GM23338 (cell line): ENCODE measurements around the gene SPATA2L.

Experiments used
- CREB1 ChIP-seq: fragments of 250-450 bp; sonication (Bioruptor Pico); IDR thresholded peaks from 2 replicates; pipeline ENCODE4 v1.5.0; 2020; ENCODE audit warnings: low read depth, mild to moderate bottlenecking, moderate library complexity
- EZH2 ChIP-seq: fragments of 200-600 bp; sonication (generic); IDR thresholded peaks from one replicate; pipeline ENCODE4 v1.8.0; 2017; ENCODE audit warnings: antibody characterized with exemption, mild to moderate bottlenecking, low read depth; ENCODE audit not compliant: unreplicated experiment
- EZH2phosphoT487 ChIP-seq: fragments of 200-600 bp; sonication (generic); IDR thresholded peaks from one replicate; pipeline ENCODE4 v1.8.1; 2018; ENCODE audit warnings: antibody characterized with exemption; ENCODE audit not compliant: unreplicated experiment
- JUNB ChIP-seq: IDR thresholded peaks from one replicate; pipeline ENCODE4 v1.6.1; 2016; ENCODE audit warnings: antibody characterized with exemption; ENCODE audit not compliant: unreplicated experiment
- NANOG ChIP-seq: IDR thresholded peaks from 2 replicates; pipeline ENCODE4 v1.6.1; 2016; ENCODE audit warnings: antibody characterized with exemption, borderline replicate concordance
- POLR2AphosphoS5 ChIP-seq: IDR thresholded peaks from 2 replicates; pipeline ENCODE4 v1.6.1; 2016; ENCODE audit warnings: antibody characterized with exemption, low read depth
- REST ChIP-seq: IDR thresholded peaks from one replicate; pipeline ENCODE4 v1.6.1; 2018; ENCODE audit warnings: antibody characterized with exemption; ENCODE audit not compliant: unreplicated experiment
- STAT1 ChIP-seq: IDR thresholded peaks from one replicate; pipeline ENCODE4 v1.6.1; 2016; ENCODE audit warnings: antibody characterized with exemption; ENCODE audit not compliant: unreplicated experiment
- ZNF114 ChIP-seq: fragments of 250-450 bp; sonication (Bioruptor Pico); IDR thresholded peaks from 2 replicates; pipeline ENCODE4 v1.5.0; 2020; ENCODE audit warnings: mild to moderate bottlenecking, moderate library complexity
- TF ChIP-seq, protein P1 (sequence below), 2 experiments: fragments of 200-600 bp in 1 of 2; sonication (generic) in 1 of 2; conservative IDR thresholded peaks; 2 replicates each; pipeline versions ENCODE4 v1.5.1 to v1.6.1; 2016 to 2017; ENCODE audit warnings: antibody characterized with exemption in 2 of 2, low read depth in 2 of 2, mild to moderate bottlenecking in 2 of 2, moderate library complexity in 1 of 2
- TF ChIP-seq, protein P2 (sequence below): IDR thresholded peaks from 2 replicates; pipeline ENCODE4 v1.6.1; 2016; ENCODE audit warnings: antibody characterized with exemption
- TF ChIP-seq, protein P3 (sequence below): fragments of 250-450 bp; sonication (Bioruptor Pico); IDR thresholded peaks from 2 replicates; pipeline ENCODE4 v1.5.0; 2020; ENCODE audit warnings: mild to moderate bottlenecking, moderate library complexity

DNA sequence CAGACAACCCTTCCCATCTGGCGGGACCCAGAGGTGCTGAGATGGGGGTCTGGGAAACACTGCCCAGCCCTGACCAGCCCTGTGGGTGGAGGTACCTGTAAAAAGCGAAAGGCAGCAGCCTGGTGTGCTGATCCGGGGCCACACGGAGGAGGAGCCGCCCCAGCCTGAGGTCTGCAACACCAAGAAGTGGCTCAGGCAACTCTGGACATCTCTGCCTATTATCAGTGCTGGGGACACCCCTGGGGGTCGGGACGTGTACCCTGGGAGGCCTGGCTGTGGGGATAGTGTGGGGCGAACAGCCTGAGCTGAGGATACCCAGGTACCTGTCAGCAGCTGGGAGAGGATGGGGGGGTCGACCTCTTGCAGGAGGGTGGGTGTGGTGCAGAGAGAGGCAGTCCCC, 37.9 kb upstream of the SPATA2L start:
- no peak for TF ChIP-seq POLR2AphosphoS5
- TF ChIP-seq EZH2: no peak
- TF ChIP-seq REST: no peak
- TF ChIP-seq EZH2phosphoT487: no peak
- TF ChIP-seq, protein P1, sequence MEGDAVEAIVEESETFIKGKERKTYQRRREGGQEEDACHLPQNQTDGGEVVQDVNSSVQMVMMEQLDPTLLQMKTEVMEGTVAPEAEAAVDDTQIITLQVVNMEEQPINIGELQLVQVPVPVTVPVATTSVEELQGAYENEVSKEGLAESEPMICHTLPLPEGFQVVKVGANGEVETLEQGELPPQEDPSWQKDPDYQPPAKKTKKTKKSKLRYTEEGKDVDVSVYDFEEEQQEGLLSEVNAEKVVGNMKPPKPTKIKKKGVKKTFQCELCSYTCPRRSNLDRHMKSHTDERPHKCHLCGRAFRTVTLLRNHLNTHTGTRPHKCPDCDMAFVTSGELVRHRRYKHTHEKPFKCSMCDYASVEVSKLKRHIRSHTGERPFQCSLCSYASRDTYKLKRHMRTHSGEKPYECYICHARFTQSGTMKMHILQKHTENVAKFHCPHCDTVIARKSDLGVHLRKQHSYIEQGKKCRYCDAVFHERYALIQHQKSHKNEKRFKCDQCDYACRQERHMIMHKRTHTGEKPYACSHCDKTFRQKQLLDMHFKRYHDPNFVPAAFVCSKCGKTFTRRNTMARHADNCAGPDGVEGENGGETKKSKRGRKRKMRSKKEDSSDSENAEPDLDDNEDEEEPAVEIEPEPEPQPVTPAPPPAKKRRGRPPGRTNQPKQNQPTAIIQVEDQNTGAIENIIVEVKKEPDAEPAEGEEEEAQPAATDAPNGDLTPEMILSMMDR (conservative IDR thresholded peaks at IDR 0.05; ENCODE audit: low read depth in 2 of 2): no peak
- TF ChIP-seq, protein P2, sequence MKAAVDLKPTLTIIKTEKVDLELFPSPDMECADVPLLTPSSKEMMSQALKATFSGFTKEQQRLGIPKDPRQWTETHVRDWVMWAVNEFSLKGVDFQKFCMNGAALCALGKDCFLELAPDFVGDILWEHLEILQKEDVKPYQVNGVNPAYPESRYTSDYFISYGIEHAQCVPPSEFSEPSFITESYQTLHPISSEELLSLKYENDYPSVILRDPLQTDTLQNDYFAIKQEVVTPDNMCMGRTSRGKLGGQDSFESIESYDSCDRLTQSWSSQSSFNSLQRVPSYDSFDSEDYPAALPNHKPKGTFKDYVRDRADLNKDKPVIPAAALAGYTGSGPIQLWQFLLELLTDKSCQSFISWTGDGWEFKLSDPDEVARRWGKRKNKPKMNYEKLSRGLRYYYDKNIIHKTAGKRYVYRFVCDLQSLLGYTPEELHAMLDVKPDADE: no peak
- no peak for TF ChIP-seq ZNF114 (CRISPR knock-in tag)
- TF ChIP-seq, protein P3, sequence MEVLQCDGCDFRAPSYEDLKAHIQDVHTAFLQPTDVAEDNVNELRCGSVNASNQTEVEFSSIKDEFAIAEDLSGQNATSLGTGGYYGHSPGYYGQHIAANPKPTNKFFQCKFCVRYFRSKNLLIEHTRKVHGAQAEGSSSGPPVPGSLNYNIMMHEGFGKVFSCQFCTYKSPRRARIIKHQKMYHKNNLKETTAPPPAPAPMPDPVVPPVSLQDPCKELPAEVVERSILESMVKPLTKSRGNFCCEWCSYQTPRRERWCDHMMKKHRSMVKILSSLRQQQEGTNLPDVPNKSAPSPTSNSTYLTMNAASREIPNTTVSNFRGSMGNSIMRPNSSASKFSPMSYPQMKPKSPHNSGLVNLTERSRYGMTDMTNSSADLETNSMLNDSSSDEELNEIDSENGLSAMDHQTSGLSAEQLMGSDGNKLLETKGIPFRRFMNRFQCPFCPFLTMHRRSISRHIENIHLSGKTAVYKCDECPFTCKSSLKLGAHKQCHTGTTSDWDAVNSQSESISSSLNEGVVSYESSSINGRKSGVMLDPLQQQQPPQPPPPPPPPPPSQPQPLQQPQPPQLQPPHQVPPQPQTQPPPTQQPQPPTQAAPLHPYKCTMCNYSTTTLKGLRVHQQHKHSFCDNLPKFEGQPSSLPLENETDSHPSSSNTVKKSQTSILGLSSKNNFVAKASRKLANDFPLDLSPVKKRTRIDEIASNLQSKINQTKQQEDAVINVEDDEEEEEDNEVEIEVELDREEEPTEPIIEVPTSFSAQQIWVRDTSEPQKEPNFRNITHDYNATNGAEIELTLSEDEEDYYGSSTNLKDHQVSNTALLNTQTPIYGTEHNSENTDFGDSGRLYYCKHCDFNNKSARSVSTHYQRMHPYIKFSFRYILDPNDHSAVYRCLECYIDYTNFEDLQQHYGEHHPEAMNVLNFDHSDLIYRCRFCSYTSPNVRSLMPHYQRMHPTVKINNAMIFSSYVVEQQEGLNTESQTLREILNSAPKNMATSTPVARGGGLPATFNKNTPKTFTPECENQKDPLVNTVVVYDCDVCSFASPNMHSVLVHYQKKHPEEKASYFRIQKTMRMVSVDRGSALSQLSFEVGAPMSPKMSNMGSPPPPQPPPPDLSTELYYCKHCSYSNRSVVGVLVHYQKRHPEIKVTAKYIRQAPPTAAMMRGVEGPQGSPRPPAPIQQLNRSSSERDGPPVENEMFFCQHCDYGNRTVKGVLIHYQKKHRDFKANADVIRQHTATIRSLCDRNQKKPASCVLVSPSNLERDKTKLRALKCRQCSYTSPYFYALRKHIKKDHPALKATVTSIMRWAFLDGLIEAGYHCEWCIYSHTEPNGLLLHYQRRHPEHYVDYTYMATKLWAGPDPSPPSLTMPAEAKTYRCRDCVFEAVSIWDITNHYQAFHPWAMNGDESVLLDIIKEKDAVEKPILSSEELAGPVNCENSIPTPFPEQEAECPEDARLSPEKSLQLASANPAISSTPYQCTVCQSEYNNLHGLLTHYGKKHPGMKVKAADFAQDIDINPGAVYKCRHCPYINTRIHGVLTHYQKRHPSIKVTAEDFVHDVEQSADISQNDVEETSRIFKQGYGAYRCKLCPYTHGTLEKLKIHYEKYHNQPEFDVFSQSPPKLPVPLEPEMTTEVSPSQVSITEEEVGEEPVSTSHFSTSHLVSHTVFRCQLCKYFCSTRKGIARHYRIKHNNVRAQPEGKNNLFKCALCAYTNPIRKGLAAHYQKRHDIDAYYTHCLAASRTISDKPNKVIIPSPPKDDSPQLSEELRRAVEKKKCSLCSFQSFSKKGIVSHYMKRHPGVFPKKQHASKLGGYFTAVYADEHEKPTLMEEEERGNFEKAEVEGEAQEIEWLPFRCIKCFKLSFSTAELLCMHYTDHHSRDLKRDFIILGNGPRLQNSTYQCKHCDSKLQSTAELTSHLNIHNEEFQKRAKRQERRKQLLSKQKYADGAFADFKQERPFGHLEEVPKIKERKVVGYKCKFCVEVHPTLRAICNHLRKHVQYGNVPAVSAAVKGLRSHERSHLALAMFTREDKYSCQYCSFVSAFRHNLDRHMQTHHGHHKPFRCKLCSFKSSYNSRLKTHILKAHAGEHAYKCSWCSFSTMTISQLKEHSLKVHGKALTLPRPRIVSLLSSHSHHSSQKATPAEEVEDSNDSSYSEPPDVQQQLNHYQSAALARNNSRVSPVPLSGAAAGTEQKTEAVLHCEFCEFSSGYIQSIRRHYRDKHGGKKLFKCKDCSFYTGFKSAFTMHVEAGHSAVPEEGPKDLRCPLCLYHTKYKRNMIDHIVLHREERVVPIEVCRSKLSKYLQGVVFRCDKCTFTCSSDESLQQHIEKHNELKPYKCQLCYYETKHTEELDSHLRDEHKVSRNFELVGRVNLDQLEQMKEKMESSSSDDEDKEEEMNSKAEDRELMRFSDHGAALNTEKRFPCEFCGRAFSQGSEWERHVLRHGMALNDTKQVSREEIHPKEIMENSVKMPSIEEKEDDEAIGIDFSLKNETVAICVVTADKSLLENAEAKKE (CRISPR knock-in tag): no peak
- no peak for TF ChIP-seq JUNB
- no peak for TF ChIP-seq CREB1 (CRISPR knock-in tag)
- no peak for TF ChIP-seq STAT1
- no peak for TF ChIP-seq NANOG
